Measurements from ENCODE around the gene TBC1D22A. TPM values are rescaled to one million over a fixed set of nuclear protein-coding genes. Genes with fewer than 3 reads are reported as not detected.

The TBC1D22A gene
- total and polyA plus RNA-seq, 2 donors (not counting 3 experiments of a cell fraction or from before 2014, with no cell fraction given) = 26.1 to 32.4 TPM

DNA sequence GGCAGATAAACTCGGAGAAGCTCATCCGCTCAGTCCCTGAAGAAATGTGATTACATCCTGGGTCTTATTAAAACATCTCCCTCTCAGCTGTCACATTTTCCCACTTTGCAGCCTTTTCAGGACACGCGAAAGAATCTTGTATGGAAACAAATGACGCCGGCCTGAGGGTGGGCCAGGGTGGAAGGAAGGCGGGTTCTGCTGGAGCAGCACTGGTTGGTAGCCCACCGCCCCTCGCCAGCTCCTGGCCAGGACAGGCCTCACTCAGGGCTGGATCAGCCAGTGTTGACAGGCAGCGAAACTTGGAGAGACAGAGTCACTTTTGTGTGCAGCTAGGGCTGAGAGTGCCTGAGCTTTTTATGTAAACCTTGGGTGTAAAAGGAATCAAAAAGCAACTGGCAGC lies 371.8 kb downstream of the TBC1D22A start:
- H3K27ac ChIP-seq (ENCODE audit: insufficient read depth, low read depth, low read length) = no peak overlapping the region
- H3K4me1 ChIP-seq (ENCODE audit: control insufficient read depth, extremely low read depth, insufficient read depth, low read length) = no peaks in the 10 kb centered on the region
- H3K4me3 ChIP-seq (replicated peaks in 1 of 3; ENCODE audit: insufficient read depth in 1 of 3, low read depth in 1 of 3, low read length in 3 of 3) = no peak overlapping the region
- TF ChIP-seq JUN (IDR thresholded peaks at IDR 0.05; ENCODE audit: borderline replicate concordance, insufficient read depth, insufficient read length, low read depth) (no peak), MAX (IDR thresholded peaks at IDR 0.05; ENCODE audit: insufficient read depth, insufficient read length) (no peak), MYC (IDR thresholded peaks at IDR 0.05; ENCODE audit: low read depth, low read length) (no peak), POLR2A (IDR thresholded peaks at IDR 0.05; ENCODE audit: low read depth, low read length) (no peak), FOS (IDR thresholded peaks at IDR 0.05; ENCODE audit: borderline replicate concordance, insufficient read depth, low read length) (no peak), GATA2 (IDR thresholded peaks at IDR 0.05; ENCODE audit: insufficient read depth, insufficient read length, low read depth, low read length) (no peak), EZH2 (IDR thresholded peaks at IDR 0.05; ENCODE audit: borderline replicate concordance, low read depth, low read length, severe bottlenecking) (no peak), CTCF (IDR thresholded peaks at IDR 0.05; ENCODE audit: extremely low read depth in 1 of 2, insufficient read depth in 1 of 2, low read depth in 1 of 2, low read length in 2 of 2) (no peak)
- ChIA-PET CTCF (no interaction called here), POLR2A (no interaction called here)
- no peak overlapping the region for H3K9ac ChIP-seq (replicated peaks; ENCODE audit: extremely low read depth, insufficient read depth, low read length)
- no peak overlapping the region for H2AFZ ChIP-seq (ENCODE audit: low read depth, low read length)
- H4K20me1 ChIP-seq (replicated peaks; ENCODE audit: control insufficient read depth, extremely low read depth, insufficient read depth, low read length) = no peaks in the 10 kb centered on the region
- no peaks in the 10 kb centered on the region for H3K9me1 ChIP-seq (replicated peaks; ENCODE audit: control insufficient read depth, extremely low read depth, insufficient read depth, low read length)
- H3K36me3 ChIP-seq (ENCODE audit: control insufficient read depth in 2 of 2, extremely low read depth in 1 of 2, insufficient read depth in 2 of 2, low read length in 2 of 2) = no peaks in the 10 kb centered on the region
- DNase-seq (ENCODE audit: low read depth, low spot score) (no peak), FAIRE-seq (no peak)
- H3K4me2 ChIP-seq (ENCODE audit: insufficient read depth, low read length) = no peak overlapping the region
- intact Hi-C loops (cut with micrococcal nuclease) = no loop called here
- H3K9me3 ChIP-seq (replicated peaks; ENCODE audit: control insufficient read depth, insufficient read depth, low read length) = no peaks in the 10 kb centered on the region
- no TSS peak for BruUV-seq (replicated peaks)
- dilution Hi-C loops (cut with MboI; ENCODE audit: extremely low pct_ligation_motif_present, low sequenced_read_pairs) = no loop called here
- no peaks in the 10 kb centered on the region for H3K27me3 ChIP-seq (ENCODE audit: control insufficient read depth in 2 of 2, insufficient read depth in 2 of 2, low read length in 2 of 2)
- no peaks in the 10 kb centered on the region for H3K79me2 ChIP-seq (ENCODE audit: control insufficient read depth, insufficient read depth, low read length)
